Activated CD4-positive, alpha-beta T cell treated with anti-CD3 and anti-CD28 coated beads, Interleukin-2, amount 50 U/mL, for 4 hours (primary cell): Measurements from ENCODE around the gene CPNE6.
"Not testable (repeated sequence)": the region's sequence is repeated elsewhere in the genome, so short reads cannot be mapped to it uniquely, and the experiment has no call there.

Experiments
- DNase-seq, 2 experiments: peaks; one replicate each; pipeline ENCODE4 v3.0.0-alpha.2; 2020

The CPNE6 gene

DNA sequence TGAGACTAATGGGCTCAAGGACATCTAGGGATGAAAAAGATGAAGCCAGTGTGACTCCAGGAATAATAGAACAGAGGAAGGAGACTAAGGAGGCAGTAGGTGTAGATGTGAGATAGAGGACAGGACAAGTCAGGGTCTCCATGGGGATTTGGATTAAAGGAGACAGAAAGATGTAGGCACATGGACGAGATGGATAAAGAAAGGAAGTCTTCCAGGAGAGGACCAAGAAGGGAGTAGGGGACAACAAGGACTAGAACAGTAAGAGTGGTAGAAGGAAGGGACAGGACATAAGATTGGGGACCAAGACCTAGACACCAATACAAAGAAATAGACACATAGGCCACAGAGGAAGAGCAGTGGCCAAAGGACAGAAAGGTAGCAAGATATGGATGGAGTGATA is 15.6 kb downstream of the CPNE6 start:
- DNase-seq = no peak

DNA sequence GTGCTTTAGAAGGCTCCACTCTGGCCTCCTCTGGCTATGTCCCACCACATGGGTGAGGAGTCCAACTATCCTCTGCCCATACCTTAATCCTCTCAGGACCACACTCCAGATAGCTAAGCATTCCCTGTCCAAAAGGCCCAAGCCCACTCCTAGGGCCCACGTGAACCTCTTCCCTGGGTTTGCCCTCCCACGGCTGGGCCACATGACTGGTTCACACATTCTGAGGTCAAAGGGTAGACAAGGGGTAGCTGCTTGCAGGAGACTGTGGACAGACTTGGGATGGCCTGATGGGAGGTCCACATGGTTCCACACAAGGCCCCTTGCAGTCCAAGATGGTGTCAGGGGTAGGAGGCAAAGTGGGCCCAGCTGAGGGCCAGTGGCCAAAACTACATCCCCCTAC is 16.7 kb downstream of the CPNE6 start:
- DNase-seq = no peak

DNA sequence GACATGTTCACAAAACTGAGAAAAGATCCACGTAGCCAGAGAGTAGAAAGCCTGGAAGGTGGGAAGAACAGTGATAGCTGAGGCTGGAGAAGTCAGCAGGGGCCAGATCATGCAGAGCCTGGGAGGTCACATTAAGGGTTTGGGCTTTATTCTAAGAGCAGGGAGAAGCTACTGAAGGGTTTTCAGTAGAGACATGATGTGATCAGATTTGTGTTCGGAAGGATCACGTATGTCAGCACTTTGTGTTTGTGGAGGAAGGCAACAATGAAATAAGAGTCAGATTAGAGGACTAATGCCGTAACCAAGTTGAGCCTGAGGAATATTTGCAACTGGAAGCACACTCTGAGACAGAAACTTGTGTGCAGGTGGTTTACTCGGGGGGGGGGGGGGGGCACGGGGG is 18.5 kb downstream of the CPNE6 start:
- DNase-seq = no peak

DNA sequence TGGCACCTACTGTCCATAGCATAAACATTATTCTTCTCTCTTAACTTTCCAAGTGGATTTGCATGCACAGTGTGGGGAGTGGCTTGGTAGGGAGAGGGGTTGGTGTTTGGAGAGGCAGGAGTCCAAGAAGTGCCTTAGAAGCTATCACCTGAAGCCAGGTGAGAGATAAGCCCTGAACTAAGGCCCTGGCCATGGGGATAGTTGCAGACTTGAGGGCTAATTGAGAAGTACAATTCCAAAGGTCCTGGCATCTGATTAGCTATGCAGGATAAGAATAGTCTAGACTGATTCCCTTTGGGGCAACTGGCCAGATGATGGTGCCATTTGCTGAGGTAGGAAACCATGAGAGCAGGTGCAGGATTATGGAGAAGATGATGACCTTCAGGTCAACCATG is 20.7 kb downstream of the CPNE6 start:
- DNase-seq = no peak

DNA sequence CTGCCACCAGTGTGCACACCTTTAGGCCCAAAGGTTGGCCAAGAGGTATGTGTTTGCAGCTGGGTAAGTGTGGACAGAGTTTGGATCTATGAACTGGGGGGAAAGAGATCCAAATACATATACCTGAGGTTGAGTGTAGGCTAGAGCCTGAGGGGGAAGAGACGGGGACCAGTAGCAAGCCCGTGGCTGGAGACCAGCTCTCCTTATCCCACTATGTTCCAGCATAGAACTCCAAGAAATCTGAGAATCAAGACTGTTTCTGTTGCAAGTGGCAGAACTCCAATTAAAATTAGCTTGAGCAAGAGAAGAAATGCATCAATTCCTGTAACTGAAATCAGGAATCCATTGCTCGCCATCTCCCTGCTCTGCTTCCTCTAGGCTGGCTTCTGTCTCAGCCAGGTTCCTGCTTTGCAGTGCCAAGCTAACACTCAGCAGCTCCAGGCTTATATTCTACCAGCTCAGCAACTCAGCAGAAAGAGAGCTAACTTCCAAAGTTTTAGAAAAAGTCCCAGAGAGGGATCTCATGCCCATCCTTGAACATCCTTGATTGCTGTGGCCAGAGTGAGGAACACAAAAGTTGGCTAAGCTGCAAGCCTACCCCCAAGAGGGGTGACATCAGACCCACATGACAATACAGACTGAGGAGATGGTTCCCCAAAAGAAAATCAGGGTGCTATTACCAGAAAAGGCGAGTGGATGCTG is 21.3 kb downstream of the CPNE6 start:
- no peak for DNase-seq

DNA sequence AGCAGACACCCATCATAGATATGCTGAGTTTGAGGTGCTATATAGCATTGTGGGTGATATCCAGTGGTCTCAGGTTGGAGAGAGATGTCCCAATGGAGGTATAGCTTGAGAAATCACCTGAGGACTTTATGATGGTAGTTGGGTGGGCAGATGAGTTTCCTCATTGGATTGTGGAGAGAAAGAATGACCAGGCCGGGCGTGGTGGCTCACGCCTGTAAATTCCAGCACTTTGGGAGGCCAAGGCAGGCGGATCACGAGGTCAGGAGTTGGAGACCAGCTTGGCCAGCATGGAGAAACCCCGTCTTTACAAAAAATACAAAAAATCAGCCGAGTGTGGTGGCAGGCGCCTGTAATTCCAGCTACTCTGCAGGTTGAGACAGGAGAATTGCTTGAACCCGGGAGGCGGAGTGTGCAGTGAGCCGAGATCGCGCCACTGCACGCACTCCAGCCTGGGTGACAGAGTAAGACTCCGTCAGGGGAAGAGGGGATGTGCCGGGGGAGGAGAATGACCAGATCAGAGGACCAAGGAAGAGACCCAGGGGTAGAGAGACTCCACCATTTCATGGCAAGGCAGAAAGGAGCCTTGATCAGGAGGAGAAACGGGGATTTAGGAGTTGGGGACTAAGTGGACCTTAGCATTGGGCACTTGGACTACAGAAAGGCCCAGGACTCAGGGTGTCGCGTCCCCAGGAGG is 22.0 kb downstream of the CPNE6 start:
- no peak for DNase-seq

DNA sequence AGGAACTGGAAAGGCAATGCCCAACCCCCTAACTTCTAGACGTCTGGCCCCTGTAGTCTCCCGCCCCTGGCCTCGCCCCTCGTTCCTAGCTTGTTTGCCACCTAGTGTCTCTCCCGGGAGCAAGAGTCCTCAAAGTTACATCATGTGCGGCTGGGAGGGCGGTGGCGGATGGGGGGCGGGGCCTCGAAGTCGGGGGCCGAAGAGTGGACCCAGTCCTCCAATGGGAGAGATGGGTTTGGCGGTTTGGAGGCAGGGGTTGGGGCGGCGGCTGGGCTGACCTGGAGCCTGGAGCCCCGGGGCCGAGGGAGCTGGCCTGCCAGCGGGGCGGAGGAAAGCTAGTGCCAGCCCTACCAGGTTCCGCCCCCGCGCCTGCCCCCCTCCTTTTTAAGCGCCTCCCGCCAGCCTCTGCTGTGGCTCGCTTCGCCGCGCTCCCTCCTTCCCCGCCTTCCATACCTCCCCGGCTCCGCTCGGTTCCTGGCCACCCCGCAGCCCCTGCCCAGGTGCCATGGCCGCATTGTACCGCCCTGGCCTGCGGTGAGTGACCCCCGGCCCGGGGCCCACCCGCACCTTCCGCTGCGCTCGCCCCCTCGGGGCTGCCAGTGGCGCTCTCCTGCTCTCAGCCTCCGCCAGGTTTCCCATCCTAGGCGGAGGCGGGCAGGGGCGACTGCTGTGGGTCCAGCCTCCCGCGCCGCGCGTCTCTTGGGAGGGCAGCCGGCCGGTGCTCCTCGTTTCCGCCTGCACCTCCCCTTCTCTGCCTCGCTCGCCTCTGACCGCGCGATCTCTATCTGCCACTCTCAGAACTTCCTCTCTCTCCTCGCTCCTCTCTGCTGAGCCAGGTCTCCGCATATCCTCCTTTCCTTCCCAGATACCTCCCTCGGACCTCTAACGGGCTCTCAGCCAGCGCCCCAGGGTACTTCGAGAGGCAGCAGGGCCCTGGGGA is 22.8 kb downstream of the CPNE6 start, which contains the start of gene PCK2:
PCK2 (plus strand) TSS at position 411 of the 940 bp plus-strand sequence; CDS start at position 506, 95 bp downstream.
- peak; percentile 78 to 81 for DNase-seq

DNA sequence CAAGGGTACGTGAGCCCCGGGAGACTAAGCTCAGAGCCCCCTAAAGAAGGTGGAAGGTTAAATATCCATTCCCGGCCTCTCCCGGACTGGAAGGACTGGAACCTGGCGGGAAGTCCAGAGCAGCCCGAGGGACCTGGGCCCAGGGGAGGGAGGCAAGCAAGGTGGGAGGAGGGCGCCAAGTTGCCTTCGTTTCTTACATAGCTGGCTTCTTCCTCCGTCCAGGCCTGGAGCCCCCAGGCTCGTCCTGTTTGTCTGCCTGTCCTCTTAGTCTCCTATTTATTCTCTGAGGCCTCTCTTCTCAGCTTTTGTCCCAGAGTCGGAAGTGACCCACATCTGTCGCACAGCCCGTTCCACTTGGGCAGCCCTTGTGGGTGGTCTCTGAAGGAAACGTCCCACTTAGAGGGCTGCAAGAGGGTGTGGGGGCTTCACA is 23.5 kb downstream of the CPNE6 start:
- no peak for DNase-seq

DNA sequence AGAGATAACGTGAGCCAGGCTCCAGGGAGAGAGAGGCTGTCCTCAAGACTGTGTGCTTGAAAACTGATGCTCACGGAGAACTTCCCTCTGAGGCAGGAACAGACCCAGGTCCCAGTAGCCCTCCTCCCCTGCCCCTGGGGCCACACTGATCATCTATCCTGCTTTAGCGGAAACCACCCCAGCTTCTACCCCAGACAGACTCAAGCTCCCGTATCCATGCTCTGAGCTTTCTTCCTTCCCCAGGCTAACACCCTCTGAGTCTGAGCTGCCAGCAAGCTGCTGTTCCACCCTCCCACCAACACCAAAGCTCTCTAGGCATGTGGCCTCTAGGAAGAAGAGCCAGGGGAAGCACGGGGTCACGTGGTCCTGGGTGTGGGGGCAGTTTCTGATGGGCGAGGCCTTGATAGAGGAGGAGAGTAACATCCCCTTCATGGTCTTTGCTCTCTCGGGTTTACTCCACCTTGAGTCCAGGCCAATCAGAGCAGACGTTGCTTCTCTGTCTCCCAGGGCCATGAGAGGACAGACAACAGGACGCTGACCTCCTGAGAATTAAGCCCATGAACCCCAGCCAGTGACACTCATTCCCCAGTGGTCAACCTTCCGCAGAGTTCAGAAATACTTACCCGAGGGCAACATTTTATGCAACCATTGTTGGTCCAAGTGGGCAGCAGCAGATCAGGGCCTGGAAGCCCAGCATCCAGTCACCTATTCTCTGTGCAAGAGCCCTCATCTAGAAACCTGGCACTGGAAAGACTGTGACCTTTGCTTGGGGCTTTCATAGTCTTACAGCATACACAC is 24.1 kb downstream of the CPNE6 start:
- peak; percentile 40 to 47 for DNase-seq

DNA sequence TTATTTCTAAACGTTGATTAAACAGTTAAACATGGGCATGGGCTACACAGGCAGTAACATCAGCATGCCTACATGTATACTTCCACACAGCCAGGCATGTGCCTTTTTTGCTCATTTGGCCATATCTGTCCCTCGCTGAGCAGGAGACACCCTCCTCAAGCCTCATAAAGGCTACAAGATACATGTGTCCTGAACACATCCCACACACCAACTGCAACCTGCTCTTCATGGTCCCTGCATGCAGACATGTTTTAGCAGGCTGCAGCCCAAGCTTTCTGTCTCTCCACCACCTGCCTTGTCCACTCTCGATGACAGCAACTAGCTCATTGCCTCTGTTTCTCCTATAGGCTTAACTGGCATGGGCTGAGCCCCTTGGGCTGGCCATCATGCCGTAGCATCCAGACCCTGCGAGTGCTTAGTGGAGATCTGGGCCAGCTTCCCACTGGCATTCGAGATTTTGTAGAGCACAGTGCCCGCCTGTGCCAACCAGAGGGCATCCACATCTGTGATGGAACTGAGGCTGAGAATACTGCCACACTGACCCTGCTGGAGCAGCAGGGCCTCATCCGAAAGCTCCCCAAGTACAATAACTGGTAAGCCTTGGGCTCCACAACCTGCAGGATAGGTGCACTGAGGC is 25.3 kb downstream of the CPNE6 start:
- DNase-seq = no peak

DNA sequence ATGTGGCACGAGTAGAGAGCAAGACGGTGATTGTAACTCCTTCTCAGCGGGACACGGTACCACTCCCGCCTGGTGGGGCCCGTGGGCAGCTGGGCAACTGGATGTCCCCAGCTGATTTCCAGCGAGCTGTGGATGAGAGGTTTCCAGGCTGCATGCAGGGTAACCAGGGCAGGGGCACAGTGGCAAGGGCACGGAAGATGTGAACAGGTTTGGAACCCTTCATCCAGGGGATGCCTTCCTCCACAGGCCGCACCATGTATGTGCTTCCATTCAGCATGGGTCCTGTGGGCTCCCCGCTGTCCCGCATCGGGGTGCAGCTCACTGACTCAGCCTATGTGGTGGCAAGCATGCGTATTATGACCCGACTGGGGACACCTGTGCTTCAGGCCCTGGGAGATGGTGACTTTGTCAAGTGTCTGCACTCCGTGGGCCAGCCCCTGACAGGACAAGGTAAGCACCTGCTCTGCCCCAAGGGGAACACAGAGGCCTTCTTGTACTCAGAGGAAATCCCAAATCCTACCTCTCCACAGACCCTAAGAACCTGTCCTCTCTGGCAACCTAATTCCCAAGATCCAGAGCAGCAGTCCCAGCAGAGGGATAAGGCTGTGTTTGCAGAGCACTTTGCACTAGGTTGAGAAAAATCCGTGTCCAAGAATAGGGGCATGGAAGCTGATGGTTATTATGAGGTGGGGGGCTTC is 27.0 kb downstream of the CPNE6 start:
- DNase-seq = no peak

DNA sequence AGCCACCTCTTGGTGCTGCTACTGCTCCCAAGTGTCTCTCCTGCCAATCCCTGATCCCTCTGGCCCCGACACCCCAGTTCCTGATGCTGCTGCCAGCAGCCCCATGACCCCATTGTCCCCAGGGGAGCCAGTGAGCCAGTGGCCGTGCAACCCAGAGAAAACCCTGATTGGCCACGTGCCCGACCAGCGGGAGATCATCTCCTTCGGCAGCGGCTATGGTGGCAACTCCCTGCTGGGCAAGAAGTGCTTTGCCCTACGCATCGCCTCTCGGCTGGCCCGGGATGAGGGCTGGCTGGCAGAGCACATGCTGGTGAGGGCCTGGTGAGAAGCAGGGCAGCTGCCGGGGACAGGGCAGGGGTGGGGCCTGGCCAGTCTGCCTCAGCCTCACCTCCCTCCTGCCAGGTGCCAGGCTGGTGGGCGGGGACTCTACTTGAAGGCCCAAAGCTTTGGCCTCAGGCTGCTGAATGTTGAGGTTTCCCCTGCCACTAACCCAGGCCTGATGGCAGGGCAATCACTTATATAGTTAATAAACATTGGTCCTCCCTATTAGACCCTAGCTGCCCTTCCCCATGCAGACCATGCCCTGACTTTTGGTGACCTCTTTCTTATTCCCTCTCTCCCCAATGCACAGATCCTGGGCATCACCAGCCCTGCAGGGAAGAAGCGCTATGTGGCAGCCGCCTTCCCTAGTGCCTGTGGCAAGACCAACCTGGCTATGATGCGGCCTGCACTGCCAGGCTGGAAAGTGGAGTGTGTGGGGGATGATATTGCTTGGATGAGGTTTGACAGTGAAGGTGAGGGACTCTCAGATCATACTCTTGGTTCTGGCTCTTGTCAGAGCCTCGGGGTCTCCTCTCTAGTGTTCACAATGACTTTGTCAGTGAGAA is 27.8 kb downstream of the CPNE6 start:
- no peak for DNase-seq

DNA sequence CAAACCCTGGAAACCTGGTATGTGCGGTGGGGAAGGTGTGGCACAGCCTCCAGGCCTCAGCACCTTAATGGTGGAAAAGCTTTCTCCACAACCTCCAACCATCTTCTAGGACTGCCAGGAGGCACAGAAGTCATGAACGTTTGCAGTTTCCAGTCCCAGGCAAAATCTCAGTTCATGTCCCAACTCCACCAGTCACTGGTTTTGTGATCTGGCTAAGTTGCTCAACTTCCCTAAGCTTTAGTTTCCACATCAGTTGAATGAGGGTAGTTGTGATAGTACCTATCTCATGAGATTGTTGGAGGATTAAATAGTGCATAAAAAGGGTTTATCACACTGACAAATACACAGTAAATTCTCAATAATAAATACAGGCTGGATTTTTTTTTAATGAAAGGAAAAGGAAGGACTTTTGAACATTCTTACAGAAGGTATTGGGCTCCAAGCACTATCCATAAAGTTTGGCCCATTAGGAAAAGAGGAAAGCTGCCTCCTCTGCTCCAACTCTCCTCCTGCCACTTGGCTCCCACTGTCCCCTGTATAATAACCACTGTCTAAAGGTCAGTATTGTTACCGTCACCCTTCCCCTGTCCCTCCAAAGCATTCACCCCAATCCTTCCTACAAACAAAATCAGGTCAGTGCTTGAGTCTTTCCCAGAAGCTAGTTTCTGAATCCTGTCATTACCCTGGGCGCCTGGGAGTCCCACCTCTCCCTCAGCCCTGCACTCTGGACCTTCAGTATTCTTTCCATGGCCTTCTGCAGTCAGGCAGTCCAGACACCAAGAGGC is 29.0 kb downstream of the CPNE6 start:
- DNase-seq = no peak

DNA sequence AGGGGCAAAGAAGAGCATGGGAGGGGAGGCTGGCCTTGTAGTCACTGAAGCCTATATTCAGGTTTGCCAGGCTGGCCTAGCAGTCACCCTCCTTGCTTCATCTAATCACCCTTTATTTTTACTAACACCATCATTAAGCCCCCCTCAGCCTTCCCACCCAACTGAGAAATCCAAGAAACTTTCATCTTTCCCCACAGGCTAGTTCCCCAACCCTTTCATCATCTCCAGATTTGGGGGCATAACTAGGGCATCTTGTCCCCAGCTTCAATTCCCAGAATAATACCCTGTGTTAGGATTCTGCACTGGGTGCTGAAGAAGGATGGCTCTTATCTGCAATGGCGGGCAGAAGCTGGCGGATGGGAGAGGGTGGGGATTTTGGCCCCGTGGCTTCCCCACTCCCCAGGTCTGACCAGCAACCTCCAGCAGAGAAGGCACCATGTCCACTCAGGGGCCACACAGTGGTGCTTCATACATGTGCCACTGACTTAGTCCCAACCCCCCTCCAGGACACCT is 29.7 kb downstream of the CPNE6 start:
- no peak for DNase-seq

DNA sequence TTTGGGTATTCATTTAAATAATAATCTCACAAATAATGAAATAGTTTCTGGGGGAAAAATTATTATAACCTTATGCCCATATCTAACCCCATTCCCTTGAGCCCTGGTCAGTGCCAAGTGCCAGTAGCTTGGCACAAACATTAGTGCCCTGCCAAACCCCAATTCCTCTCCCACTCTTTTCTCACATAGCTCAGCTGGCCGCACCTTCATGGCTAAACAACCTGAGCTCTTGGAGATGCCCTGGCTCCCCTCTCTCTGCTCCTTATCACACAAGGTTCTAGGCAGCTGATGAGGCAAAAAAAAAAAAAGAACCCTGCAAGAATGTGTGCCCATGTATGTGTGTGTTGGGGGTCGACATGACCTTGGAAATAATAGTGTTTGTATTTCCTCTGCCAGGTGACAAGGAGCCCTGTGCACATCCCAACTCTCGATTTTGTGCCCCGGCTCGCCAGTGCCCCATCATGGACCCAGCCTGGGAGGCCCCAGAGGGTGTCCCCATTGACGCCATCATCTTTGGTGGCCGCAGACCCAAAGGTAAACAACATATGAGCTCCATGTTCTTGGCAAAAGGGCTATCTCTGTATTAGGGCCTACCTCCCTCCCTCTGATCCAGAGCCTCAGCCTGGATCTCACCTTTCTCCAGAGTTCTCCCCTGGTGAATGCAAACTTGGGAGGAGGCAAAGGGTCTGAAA is 31.1 kb downstream of the CPNE6 start:
- DNase-seq = no peak

DNA sequence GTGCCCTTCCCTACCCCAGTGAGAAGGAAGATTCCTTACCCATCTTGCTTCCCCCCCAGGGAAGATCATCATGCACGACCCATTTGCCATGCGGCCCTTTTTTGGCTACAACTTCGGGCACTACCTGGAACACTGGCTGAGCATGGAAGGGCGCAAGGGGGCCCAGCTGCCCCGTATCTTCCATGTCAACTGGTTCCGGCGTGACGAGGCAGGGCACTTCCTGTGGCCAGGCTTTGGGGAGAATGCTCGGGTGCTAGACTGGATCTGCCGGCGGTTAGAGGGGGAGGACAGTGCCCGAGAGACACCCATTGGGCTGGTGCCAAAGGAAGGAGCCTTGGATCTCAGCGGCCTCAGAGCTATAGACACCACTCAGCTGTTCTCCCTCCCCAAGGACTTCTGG is 32.1 kb downstream of the CPNE6 start:
- DNase-seq = no peak

DNA sequence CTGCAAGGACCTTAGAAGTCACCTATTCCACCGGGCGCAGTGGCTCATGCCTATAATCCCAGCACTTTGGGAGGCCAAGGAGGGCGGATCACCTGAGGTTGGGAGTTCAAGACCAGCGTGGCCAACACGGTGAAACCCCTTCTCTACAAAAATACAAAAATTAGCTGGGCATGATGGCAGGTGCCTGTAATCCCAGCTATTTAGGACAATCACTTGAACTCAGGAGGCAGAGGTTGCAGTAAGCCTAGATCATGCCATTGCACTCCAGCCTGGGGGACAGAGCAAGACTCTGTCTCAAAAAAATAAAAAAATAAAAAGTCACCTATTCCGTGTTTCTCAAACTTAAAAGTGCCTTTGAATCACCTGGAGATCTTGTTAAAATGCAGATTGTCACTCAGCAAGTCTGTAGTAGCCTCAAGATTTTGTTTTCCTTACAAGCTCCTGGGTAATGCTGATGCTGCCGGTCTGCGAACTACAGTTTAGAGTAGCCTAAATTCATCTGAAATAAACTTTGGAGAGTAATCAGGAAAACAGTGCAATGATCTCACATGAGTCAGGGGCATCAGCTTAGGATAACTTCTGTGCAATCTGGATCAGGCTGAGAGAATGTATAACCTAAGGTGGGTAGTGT is 34.4 kb downstream of the CPNE6 start:
- not testable (repeated sequence) for DNase-seq

DNA sequence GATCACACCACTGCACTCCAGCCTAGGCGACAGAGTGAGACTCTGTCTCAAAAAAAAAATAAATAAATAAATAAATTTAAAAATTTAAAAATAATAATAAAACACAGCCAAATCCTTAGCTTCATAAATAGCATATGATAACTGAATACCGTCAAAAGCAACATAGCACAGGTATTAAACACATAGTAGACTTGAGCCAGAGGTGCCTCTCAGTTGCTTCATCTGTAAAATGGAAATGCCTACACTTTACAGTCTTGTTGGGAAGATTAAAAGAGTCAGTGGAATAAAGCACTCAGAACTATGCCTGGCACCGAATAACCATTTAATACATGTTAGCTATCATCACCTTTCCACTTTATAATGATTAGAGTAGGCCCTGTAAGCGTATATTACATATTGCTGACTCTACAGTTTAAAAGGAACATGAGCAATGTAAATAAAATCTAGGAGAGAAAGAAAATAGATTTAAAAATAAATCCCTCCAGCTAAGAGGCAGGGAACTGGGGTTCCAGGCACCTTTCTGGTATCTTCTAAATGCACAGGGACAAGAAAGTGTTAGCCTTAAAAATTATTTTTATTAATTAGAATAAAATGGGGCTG is 35.4 kb downstream of the CPNE6 start:
- DNase-seq = no peak
